Stimulated activated CD8-positive, alpha-beta memory T cell treated with anti-CD3 and anti-CD28 coated beads, Interleukin-7, amount 100 ng/mL, for 24 hours (primary cell): ENCODE results near the gene PCDHA10.

Experiments used
- DNase-seq: peaks from one replicate; pipeline ENCODE4 v3.0.0-alpha.2; 2020; ENCODE audit warnings: low read depth

The PCDHA10 gene

DNA sequence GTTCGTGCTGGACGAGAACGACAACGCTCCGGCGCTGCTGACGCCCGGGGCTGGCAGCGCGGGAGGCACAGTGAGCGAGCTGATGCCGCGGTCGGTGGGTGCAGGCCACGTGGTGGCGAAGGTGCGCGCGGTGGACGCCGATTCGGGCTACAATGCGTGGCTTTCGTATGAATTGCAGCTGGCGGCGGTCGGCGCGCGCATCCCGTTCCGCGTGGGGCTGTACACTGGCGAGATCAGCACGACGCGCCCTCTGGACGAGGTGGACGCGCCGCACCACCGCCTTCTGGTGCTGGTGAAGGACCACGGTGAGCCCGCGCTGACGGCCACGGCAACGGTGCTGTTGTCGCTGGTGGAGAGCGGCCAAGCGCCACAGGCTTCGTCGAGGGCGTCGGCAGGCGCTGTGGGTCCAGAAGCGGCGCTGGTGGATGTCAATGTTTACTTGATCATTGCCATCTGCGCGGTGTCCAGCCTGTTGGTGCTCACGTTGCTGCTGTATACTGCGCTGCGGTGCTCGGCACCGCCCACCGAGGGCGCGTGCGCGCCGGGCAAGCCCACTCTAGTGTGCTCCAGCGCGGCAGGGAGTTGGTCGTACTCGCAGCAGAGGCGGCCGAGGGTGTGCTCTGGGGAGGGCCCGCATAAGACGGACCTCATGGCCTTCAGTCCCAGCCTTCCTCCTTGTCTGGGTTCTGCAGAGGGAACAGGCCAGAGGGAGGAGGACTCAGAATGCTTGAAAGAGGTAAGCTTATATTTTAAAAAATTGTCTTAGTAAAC, 28.4 kb downstream of the PCDHA10 start:
- no peak for DNase-seq

DNA sequence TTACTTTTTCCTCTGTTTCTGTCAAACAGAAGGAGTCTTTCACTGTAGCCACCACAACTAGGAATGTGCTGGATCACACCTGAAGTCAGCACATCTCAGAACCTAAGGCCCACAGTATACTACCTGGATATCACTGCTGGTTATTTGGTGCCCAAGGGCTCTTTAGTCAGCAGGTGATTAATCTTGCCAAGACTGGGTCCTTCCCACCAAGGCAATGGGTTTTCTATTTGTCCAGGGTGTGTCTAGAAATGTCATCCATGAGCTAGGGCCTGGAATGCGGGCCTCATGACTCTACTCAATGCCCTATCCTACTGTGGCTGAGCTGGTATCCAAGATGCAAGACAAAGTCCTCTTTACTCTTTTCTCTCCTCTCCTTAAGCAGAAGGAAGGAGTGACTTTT, 60.6 kb downstream of the PCDHA10 start:
- DNase-seq: no peak
